Fibroblast of peridontal ligament (primary cell): ENCODE measurements around the gene LEF1.

Experiments
- DNase-seq: peaks from one replicate; pipeline ENCODE4 v3.0.0-alpha.2; 2010; ENCODE audit errors: extremely low read depth

Gene LEF1

DNA sequence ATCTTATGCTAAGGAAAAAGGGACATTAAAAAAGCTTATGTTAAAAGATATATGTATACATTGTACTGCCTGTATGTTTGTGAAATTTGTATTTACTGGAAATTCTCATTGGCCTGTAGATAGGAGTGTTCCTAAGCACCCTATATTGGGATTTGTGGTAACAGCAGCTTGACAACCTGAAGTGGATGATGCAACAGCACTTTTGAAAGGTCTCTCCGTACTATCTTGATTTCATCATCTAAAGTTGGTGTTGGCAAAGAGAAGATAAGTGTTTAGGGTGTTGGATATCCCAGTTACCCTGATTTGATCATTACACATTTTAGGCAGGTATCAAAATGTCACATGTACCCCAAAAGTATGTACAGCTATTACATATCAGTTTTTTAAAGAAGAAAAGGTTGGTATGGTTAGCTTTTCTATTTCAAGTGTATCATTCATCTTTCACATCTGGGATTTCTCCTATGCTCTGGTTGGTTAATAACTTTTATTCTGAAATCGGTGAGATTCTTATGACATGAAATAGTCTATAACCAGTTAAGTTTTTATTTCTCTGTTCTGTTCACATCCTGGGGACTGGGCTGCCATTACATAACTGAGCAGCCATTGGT, 168.7 kb downstream of the LEF1 start:
- no peak for DNase-seq

DNA sequence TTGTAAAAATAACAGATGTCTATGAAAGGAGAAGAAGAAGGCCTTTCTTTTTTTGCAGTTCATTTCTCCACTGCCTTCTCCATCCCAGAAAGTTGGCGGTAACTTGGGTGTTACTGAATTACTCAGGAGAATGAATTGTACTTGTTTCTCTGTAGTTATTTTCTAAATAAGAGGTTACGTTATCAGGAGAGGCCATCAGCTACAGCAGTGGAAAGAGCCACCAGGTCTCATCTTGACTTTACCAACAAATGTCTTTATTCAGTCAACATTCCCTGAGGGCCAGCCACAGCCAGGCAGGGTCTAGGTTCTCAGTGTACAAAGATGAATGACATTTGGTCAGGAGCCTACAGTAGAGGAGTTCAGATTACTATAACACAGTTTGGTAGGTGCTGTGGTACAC, 170.9 kb downstream of the LEF1 start:
- DNase-seq = no peak
